GM08714 (cell line): ENCODE results near the gene SPPL3.
A peak's percentile ranks its signal among the peaks of the same experiment; 100 is the strongest.

Experiments used
- H3K4me3 ChIP-seq: fragments of 200-500 bp; sonication (Bioruptor generic); 2 replicates; pipeline ENCODE4 v1.5.1; 2014; ENCODE audit warnings: mild to moderate bottlenecking, low read length, inconsistent platforms
- ZNF274 ChIP-seq: IDR thresholded peaks from 2 replicates; pipeline ENCODE4 v1.6.1; 2012; ENCODE audit warnings: mild to moderate bottlenecking, low read depth, low read length

Gene SPPL3

DNA sequence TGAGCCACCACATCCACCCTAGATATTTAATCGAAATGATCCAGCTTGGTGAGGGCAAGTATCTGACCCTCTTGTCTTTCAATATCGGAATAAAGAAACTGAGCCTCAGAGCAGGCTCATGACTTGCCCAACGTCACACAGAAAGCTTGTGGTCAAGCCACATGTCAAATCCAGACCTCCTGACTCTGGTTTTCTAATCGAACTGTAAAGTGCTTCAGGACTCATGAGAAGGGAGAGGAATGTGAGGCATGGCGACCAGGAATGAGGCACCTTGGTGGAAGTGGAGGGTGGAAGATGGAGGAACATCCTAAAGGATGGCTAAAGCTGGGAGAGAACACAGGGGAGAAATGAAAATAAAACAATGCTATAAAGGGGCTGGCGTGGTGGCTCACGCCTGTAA lies 27.9 kb upstream of the SPPL3 start:
- H3K4me3 ChIP-seq, result no peak overlapping the region
- TF ChIP-seq ZNF274, result no peak

DNA sequence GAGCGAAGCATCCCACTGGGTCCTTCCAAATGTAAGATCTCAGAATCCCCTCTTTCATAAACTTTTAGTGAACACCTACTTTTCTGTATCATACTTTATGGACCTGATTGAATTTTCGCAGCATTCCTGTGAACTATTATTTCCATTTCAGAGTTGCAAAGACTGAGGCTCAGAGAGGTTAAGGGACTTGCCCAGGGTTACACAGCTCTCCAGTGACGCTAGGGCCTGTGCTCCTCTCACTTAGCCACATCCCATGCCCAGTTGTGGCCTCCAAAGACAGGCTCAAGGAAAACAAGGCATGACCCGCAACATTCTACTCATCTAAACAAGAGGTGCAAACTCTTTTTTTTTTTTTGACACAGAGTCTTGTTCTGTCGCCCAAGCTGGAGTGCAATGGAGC lies 25.9 kb upstream of the SPPL3 start:
- TF ChIP-seq ZNF274, result no peak
- H3K4me3 ChIP-seq, result no peak overlapping the region

DNA sequence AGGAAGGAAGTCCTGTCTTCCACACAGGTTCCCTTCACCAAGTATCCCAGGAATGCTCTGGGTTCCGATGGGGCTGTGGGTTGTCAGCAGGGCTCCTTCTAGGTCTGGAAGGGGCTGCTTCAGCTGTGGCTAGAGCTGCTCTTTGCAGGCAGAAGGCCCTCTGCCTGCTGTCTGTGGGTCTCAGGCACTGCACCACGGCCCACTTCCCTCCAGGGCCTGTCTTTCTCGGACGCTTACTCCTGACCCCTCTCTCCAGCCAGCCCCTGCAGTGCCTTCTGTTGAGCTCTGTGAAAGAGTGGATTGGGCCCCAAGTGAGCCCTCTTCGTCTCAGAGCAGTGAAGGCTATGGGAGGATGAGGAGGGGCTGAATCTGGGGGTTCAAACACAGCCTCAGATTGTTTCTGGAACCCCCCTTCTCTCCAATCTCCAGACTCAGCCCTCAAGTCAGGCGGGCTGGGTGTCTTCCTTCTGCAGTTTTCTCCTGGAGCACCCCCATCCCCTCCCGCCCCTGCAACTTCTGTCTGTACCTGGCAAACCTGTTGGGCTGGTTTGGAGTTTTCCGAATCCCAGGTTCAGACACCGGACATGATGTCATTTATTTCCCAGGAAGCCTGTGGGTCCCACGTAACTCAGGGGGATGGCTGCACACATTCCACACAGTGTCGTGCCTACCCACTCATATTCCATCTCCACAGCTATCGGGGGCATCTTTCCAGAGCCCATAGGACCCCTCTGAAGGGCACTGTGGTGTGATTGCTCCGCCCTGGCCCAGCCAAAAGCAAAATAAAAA lies 24.9 kb upstream of the SPPL3 start:
- H3K4me3 ChIP-seq, result no peak overlapping the region
- no peak for TF ChIP-seq ZNF274

- H3K4me3 ChIP-seq, result no peak overlapping the region
- no peak for TF ChIP-seq ZNF274
Measured at GRCh38 chr12:120925740-120926563, 21.8 kb upstream of the SPPL3 start.

- H3K4me3 ChIP-seq, result no peak overlapping the region
- no peak for TF ChIP-seq ZNF274
Measured at GRCh38 chr12:120922279-120922678, 18.1 kb upstream of the SPPL3 start.

DNA sequence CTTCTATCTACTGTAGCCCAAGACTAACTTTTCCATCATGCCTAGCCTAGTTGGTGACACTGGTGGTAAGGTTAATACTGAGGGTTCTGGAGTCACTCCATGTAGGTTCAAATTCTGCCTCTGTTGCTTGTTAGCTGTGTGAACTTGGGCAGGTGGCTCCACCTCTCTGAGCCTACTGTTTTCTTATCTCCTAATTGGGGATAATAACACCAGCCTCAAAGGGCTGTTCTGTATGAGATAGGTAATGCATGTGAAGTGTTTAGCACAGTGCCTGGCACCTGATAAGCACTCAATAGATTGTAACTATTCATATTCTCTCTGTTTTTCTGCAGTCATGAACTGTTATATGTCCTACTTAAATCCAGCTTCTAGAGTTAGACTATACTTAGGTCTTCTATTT lies 17.5 kb upstream of the SPPL3 start:
- TF ChIP-seq ZNF274, result no peak
- no peak overlapping the region for H3K4me3 ChIP-seq

DNA sequence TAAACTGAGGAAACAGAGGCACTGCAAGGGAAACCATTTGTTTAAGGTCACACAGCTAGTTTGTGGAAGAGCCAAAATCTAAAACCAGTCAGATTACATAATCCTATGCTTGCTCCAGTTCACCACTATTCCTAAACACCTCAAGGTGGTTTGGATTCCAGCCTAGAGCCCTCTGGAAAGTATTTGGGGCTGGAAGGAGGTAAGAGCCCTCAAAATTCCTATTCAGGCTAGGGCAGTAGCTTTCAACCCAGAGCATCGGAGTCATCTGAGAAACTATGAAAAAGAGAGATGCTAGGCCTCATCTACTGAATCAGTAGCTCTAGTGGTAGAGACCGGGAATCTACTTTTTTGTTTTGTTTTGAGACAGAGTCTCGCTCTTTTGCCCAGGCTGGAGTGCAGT lies 16.0 kb upstream of the SPPL3 start:
- no peak for TF ChIP-seq ZNF274
- H3K4me3 ChIP-seq, result no peak overlapping the region

DNA sequence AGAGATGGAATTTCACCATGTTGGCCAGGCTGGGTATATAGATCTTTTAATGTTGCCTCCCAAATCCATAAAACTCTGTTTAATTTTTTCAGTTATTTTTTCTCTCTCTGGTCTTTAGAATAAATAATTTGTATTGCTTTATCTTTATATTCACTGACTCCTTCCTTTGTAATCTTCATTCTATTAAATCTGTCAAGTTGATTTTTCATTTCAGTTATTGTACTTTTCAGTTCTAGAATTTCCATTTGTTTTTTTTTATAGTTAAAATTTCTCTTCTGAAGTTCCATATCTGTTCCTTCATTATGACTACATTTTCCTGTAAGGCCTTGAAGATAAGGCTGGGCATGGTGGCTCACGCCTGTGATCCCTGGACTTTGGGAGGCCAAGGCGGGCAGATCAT lies 13.6 kb upstream of the SPPL3 start:
- no peak for TF ChIP-seq ZNF274
- H3K4me3 ChIP-seq, result no peak overlapping the region

- H3K4me3 ChIP-seq, result no peak overlapping the region
- no peak for TF ChIP-seq ZNF274
Measured at GRCh38 chr12:120916561-120916960, 12.4 kb upstream of the SPPL3 start.

- TF ChIP-seq ZNF274, result no peak
- H3K4me3 ChIP-seq, result no peak overlapping the region
Measured at GRCh38 chr12:120914794-120915193, 10.6 kb upstream of the SPPL3 start.

DNA sequence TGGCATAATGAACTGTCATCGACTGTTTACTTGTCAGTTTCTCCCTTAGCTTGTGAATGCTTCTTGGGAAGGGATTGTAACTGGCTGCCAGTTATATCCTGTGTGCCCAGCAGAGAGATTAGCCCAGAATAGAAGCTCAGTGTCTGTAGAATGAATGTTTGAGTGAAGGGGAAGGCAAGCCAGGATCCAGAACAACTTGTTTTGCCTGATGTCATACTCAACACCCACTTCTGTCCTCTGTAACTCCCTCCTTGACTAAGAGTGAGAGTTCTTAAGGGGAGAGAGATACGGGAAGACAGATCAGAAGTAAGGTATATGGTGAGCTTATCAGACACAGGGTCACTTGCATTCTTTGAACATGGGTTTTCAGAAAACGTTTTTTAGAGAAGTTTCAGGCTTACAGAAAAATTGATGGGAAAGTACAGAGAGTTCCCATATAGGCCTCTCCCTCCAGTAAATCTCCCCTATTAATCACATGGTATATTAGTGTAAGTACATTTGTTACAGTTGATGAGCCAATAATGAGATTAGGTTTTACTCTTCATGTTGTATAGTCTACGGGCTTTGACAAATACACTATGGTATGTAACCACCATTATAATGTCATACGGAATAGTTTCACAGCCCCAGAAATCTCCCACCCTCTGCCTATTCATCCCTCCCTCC lies 5.6 kb upstream of the SPPL3 start:
- no peak overlapping the region for H3K4me3 ChIP-seq
- no peak for TF ChIP-seq ZNF274

GRCh38 chr12:120905856-120906384 lies 1.8 kb upstream of the SPPL3 start:
- no peak overlapping the region for H3K4me3 ChIP-seq
- no peak for TF ChIP-seq ZNF274

DNA sequence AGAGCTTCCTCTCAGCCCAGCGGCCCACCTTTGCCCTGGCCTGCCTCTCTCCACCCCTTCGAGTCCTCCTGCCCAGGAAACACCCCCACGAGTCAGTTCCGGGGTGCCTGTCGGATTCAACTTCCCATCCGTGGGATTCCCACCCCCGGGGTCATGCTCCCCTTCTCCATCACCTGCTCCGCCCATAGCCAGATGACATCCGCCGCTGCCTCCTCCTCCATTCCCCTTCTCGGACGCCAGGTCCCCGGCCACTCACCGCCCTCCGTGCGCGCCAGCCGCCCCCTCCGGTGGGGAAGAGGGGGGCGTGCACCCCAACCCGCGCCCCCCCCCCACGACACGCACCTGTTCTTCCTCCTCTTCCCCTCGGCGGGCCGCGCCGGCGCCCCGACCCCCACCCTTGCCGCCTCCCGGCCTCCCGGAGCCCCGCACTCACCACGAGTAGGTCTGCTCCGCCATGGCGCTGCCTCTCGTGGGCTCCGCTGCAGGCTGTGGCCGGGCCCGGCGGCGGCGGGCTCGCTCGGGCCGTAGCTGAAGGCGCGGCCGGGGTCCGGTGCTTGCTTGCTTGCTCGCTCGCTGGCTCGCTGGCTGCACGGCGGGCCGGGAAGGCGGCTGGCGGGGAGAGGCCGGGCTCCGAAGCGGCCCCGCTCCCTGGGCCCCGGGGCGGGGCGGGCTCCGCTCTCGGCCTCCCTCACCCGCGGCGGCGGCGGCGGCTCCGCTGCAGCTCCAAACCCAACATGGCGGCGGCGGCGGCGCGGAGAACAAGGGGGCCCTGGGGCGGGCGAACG lies 554 bp downstream of the SPPL3 start:
- TF ChIP-seq ZNF274, result no peak
- H3K4me3 ChIP-seq, result peak overlapping the region; percentile 91
